ENCODE results near the gene CPEB3. TPM values are rescaled to one million over a fixed set of nuclear protein-coding genes. Genes with fewer than 3 reads are reported as not detected.
"Not testable (repeated sequence)": the region's sequence is repeated elsewhere in the genome, so short reads cannot be mapped to it uniquely, and the experiment has no call there.

CPEB3 gene
- total RNA-seq, 1 experiment from 2014 or later: 0.20 TPM

DNA sequence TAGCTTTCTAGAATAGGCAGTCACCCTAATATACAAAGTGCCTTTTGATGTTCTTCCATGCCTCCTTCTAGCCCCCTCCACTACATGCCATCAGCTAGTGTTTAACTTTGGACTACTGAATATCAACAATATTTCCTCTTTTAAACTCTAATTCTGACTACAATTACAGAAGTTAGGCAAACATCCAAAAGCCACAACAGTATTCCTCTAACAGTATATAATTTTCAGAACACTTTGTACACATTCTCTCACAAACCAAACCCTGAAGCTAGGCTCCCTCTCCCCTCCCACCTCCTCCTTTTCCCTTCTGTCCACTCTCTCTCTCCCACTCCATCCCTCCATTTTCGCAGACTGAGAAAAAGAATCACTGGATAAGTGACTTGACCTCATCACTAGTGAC is 59.7 kb downstream of the CPEB3 start:
- in situ Hi-C loops (cut with HindIII; ENCODE audit: low pct_unique_long_range_greater_than_20kb, low sequenced_read_pairs): no loop called here
- no peak for DNase-seq (ENCODE audit: low read depth)

DNA sequence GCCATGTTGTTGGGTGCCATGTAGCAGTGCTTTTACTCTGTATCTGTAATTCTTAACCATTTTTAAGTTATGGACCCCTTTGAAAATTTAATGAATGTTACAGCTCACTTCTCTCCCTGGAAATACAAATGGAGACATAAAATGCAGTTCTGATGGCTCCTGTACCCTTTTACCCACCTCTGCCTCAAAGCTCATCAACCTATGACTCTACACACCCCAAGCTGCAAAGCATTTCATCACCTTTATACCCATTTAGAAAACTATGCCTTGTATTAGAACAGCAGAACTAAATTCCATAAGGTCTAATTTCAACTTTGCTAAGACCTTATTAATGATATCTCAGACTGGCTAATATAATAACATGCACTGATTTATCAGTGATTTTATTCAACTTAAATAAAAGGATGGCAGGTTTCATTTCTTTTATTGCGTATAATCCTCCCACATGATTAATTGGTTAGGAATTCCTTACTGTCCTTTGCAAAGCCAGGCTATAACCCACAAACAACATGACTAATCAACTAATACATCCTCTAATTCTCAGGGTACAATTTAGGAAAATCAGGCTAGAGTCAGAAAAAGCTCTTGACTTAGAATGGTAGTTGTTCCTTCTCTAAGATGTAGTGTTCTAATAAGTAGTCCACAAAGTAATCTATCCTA is 68.1 kb downstream of the CPEB3 start:
- DNase-seq (ENCODE audit: low read depth): peak; percentile 3
- in situ Hi-C loops (cut with HindIII; ENCODE audit: low pct_unique_long_range_greater_than_20kb, low sequenced_read_pairs): no loop called here

DNA sequence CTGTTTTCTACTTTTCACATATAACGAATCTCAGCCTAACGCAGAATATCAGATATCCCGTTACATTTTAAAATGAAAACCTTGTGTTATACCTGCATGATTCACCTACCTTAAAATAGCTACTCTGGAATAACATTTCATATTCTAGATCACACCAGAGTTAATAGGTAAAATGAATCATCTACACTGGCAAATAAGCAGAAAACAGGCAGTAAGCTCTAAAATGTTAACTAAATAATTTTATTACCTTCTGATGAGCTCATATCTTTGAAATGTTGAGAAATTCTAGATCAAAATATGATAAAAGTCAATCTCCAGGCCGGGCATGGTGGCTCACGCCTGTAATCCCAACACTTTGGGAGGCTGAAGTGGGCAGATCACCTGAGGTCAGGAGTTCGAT is 71.3 kb downstream of the CPEB3 start:
- DNase-seq (ENCODE audit: low read depth): no peak
- in situ Hi-C loops (cut with HindIII; ENCODE audit: low pct_unique_long_range_greater_than_20kb, low sequenced_read_pairs): no loop called here

DNA sequence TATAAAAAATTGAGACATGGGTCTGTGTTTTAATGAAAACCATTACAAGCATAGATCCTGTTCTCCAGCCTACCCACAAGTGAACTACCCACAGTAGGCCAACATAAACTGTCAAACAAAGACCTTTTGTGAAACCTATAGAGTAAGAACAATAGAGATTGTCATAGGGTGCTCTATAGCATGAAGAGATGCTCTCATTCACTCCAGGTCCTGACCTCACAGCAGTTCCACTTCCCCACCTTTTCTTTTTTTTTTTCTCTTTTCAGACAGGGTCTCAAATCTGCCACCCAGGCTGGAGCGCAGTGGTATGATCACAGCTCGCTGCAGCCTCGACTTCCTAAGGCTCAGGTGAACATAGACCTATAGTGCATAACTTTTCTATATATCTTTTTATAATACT is 72.3 kb downstream of the CPEB3 start:
- in situ Hi-C loops (cut with HindIII; ENCODE audit: low pct_unique_long_range_greater_than_20kb, low sequenced_read_pairs): no loop called here

DNA sequence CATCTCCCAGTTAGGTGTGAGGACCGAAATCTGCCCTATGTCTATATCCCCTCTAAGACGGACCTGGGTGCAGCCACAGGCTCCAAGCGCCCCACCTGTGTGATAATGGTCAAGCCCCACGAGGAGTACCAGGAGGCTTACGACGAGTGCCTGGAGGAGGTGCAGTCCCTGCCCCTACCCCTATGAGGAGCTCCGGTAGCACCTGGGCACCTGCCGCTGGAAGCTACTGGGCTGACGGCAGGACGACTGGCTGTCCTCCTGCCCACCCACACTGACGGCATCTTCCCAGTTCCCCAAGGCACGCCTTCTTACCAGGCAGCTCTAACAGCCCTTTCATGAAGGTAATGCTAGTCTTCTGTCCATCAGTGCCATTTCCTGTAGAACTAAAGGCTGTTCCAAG is 74.3 kb downstream of the CPEB3 start:
- DNase-seq (ENCODE audit: low read depth); in situ Hi-C loops (cut with HindIII; ENCODE audit: low pct_unique_long_range_greater_than_20kb, low sequenced_read_pairs): not testable (repeated sequence)

More for the DNA sequence above, 72.3 kb downstream of the CPEB3 start:
- no peak for DNase-seq (ENCODE audit: low read depth)

DNA sequence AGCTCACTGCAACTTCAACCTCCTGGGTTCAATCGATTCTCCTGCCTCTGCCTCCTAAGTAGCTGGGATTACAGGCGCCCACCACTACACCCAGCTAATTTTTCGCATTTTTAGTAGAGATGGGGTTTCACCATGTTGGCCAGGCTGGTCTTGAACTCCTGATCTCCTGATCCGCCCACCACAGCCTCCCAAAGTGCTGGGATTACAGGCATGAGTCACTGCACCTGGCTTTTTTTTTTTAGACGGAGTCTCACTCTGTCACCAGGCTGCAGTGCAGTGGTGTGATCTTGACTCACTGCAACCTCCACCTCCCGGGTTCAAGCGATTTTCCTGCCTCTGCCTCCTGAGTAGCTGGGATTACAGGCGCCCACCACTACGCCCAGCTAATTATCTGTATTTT is 75.7 kb downstream of the CPEB3 start:
- DNase-seq (ENCODE audit: low read depth); in situ Hi-C loops (cut with HindIII; ENCODE audit: low pct_unique_long_range_greater_than_20kb, low sequenced_read_pairs): not testable (repeated sequence)

DNA sequence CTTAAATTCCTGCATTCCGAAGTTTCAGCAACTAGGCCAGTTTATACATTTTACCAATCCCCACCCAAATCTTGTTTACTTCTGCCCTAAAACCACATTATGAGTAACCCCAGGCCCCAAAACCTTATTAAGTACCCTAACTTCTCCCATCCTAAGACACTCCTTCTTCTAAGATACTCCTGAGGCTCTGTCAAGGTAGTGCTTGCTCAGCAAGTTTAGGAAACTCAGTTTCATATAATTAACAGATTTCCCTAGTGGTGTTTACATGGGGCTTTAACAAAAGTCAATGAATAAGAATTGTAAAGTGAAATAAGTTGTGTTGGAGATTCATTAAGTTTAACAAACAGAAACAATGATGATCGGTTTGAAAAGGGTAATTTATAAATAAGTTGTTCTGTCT is 77.8 kb downstream of the CPEB3 start:
- DNase-seq (ENCODE audit: low read depth): no peak
- in situ Hi-C loops (cut with HindIII; ENCODE audit: low pct_unique_long_range_greater_than_20kb, low sequenced_read_pairs): no loop called here

DNA sequence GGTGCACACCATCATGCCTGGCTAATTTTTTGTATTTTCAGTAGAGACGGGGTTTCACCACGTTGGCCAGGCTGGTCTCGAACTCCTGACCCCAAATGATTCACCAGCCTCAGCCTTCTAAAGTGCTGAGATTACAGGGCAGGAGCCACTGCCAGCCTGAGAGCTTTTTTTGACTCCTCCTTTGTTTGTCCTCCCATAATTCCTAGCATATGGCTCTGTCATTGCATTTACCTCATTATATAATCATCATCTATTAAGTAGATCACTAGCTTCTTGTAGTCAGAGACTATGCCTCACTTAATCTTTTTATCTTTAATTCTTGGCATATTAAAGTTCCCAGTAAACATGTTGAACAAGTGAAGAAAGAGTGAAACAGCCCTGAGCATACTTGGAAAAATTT is 82.1 kb downstream of the CPEB3 start:
- in situ Hi-C loops (cut with HindIII; ENCODE audit: low pct_unique_long_range_greater_than_20kb, low sequenced_read_pairs): no loop called here
- DNase-seq (ENCODE audit: low read depth): peak; percentile 21

DNA sequence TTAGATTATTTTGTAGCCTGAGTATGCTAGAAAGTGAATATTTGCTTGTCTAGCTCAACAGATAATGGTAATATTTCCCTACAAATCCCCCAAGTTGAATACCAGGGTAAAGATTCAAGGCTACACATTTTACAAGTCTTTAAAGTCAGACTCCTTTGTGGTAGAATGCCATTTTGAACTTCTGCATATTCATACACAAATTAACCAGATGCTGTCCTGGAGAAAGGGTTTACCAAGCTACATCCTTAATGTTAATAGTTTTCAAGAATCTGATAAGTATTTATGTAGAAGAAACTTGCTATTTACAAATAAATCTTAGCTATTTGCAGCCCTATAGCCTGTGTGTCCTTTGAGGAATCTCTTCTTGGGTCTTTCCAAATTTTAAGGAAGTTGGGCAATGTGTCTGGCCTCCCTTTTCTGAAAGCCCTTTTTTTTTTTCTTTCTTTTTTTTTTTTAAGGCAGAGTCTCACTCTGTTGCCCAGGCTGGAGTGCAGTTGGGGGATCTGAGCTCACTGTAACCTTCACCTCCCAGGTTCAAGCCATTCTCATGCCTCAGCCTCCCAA is 82.6 kb downstream of the CPEB3 start:
- in situ Hi-C loops (cut with HindIII; ENCODE audit: low pct_unique_long_range_greater_than_20kb, low sequenced_read_pairs): no loop called here
- no peak for DNase-seq (ENCODE audit: low read depth)

DNA sequence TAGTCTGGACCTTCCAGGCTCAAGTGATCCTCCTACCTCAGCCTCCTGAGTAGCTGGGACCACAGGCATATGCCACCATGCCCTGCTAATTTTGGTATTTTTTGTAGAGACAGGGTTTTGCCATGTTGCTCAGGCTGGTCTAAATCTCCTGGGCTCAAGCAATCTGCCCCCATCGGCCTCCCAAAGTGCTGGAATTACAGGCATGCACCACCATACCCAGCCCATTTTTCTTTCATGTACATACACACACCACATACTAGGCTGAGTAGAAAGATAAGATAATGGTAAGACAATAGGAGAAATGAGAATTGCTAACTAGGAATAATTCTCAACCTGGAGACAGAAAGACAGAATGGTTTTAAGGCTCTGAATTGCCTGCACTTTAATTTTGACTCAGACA is 83.8 kb downstream of the CPEB3 start:
- no peak for DNase-seq (ENCODE audit: low read depth)

DNA sequence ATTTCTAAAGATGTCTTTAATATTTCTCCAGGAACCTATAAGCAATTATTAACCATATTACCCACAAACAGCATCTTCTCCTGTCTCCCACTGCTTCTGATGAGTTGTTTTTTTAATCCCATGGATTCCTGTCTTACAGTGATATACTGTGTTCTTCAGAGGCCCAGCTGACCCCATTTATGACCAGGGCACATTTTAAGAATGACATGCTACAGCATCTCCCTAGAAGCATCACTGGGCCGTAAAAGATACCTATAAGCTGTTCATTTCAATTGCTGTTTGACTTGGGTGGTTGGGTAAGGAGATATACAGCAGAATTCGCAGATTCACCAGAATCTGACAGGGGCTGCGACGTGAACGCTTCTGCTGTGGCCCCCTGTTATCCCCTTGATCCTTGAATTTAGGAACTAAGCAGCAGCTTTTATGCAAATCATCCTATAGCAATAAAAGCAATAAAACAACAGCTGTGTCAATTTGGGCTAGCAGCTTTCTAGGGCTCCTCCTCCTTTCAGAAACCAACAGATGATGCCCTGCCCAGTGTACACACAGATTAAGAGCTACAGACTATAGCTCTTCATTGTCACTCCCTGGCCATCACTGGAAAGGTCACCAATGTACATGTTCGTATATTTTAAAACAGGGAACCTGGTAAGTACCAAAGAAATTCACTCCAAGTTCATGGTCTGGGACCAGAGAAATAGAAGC is 86.8 kb downstream of the CPEB3 start:
- no peak for DNase-seq (ENCODE audit: low read depth)

More for the DNA sequence above, 83.8 kb downstream of the CPEB3 start:
- in situ Hi-C loops (cut with HindIII; ENCODE audit: low pct_unique_long_range_greater_than_20kb, low sequenced_read_pairs): no loop called here

DNA sequence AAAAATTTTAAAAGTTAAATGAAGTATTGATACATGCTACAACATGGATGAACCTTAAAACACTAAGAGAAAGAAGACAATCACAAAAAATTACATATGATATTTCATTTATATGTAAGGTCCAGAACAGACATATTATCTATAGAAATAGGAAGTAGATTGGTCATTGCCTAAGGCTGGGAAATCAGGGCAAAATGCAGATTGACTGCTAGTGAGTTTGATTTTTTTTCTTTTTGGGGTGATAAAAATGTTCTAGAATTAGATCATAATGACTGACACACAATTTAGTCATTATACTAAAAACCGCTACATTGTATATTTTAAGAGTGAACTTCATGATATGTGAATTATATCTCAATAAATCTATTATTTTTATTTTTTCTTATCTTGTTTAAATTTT is 88.3 kb downstream of the CPEB3 start:
- no peak for DNase-seq (ENCODE audit: low read depth)
- in situ Hi-C loops (cut with HindIII; ENCODE audit: low pct_unique_long_range_greater_than_20kb, low sequenced_read_pairs): no loop called here

More for the DNA sequence above, 86.8 kb downstream of the CPEB3 start:
- in situ Hi-C loops (cut with HindIII; ENCODE audit: low pct_unique_long_range_greater_than_20kb, low sequenced_read_pairs): no loop called here

DNA sequence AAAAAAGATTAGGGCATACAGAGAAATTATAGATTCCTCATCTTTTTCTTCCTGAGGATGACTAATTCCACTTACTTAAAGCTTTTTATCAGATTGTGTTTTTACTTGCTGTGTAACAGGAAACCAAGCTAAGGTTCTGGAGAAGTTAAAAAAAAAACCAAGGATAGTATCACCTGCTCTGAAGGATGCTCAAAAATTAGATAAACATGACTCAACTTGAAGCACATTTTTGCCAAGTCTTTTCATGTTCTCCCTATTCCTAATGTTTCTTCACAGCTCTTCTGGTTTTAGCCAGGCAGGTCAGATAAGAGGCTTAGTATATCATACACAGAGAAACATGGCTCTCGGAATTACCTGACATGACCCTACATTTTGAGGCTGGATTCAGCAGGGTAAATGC is 90.3 kb downstream of the CPEB3 start:
- DNase-seq (ENCODE audit: low read depth): no peak
- in situ Hi-C loops (cut with HindIII; ENCODE audit: low pct_unique_long_range_greater_than_20kb, low sequenced_read_pairs): no loop called here

DNA sequence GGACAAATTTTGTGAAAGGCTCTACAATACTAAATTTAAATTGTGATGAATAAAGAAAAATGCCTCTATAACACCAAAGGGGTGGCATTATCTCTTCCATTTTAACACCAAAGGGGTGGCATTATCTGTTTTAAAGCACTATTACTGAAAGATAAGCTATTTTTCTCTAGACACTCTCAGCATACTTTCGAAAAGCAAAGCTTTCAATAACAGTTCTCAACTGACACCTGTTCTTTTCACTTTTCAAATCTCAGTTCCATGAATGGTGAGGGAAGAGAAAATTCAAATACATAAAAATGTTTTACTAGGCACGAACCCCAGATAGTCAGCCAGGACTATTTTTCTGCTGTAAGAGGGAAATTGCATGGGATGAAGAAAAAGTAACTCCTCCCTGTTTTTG is 103.8 kb downstream of the CPEB3 start:
- in situ Hi-C loops (cut with HindIII; ENCODE audit: low pct_unique_long_range_greater_than_20kb, low sequenced_read_pairs): no loop called here
- no peak for DNase-seq (ENCODE audit: low read depth)

DNA sequence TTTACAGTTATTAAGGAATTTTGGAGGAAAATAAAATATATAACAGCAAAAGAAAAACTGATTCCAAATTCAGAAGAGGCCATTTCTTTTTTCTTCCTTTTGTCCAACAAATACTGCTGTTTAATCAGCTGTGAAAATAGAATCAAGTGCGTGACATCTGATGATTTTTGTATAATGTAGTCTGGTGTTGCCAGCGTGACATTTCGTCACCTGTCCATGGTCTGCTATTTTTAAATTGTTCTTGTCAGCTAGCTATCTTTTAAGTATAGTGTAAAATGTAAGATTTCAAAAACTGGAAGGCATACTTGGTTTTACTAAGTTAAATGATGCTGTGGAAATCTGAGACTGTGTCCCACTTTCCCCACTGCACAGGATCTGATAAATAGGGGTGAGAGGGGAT is 105.9 kb downstream of the CPEB3 start:
- DNase-seq (ENCODE audit: low read depth): no peak
- in situ Hi-C loops (cut with HindIII; ENCODE audit: low pct_unique_long_range_greater_than_20kb, low sequenced_read_pairs): no loop called here

DNA sequence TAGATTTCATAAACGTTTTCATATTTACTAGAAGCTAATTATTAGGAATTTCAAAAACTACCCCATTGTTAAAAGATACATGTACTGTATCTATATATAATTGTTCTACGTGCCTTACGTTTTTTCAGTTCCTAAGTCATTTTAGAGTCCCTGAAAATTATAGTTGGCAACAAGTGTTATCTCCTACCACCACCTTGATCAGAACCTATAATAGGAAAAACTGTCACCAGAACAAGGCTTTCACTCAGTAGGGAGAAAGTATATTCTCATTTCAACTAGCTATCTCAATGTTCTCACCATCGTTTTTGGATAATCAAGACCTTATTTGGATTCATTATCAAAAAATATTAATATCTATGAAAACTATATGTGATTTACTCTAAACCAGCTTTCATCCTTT is 107.7 kb downstream of the CPEB3 start:
- DNase-seq (ENCODE audit: low read depth): no peak
- in situ Hi-C loops (cut with HindIII; ENCODE audit: low pct_unique_long_range_greater_than_20kb, low sequenced_read_pairs): no loop called here

DNA sequence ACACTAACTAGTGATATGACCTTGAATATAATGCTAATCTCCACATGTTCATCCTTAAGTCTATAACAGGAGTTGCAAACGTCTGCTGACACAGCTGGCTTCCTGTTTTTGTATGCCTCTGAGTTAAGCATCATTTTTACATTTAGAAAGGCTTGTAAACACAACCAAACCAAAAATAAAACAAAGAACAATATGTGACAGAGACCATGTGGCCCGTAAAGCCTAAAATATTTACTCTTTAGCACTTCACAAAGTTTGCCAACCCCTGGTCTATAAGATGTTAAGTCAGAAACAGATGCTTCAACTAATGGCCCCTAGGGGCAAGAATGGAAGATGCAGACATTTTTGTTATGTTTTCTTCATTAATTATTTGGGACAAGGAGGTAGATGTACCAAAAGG is 109.3 kb downstream of the CPEB3 start:
- DNase-seq (ENCODE audit: low read depth): no peak
- in situ Hi-C loops (cut with HindIII; ENCODE audit: low pct_unique_long_range_greater_than_20kb, low sequenced_read_pairs): no loop called here

DNA sequence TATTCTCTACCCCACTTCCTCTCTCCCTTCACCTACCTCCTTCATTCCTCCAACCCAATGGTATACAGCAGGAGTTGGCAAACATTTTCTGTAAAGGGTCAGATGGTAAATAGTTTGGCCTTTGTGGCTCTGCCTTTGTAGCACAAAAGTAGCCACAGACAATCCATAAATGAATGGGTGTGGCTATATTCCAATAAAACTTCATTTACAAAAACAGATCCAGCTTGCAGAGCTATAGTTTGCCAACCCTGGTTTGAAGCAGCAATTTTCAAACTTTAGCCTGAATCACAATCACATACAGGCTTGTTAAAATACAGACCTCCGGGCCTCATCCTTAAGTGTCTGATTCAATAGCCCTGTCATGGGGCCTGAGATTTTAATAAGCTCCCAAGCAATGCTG is 110.5 kb downstream of the CPEB3 start:
- in situ Hi-C loops (cut with HindIII; ENCODE audit: low pct_unique_long_range_greater_than_20kb, low sequenced_read_pairs): no loop called here
- DNase-seq (ENCODE audit: low read depth): no peak

DNA sequence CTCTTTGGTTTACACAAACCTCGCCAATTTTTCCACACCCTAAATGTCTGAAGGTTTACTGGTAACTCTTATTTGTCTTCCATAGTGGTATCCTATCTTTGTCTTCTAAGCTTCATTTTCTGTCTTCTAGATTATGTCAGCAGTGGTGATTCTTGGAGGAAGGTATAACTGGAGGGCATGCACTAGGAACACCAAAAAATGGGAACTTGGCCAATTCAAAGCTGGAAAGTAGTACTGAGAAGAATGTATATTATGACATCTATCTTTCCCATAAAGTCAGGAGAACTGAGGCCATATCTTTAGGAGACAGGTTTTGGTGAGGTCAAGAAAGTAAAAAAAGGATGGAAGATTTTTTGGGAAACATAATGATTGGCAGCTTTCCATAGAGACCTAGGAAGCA is 113.3 kb downstream of the CPEB3 start:
- no peak for DNase-seq (ENCODE audit: low read depth)
- in situ Hi-C loops (cut with HindIII; ENCODE audit: low pct_unique_long_range_greater_than_20kb, low sequenced_read_pairs): no loop called here

DNA sequence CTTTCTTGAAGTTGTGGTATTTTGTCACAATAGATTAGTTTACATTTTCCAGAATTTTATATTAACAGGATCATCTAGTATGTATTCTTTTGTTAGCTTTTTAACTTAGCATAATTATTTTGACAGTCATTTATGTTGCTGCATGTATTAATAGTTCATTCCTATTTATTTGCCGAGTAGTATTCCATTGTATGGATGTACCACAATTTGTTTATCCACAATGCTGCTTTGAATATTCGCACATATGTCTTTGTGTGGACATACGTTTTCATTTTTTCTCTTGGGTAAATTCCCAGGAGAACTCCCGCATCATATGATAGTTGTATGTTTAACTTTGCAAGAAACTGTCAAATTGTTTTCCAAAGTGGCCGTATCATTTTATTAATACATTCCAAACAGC is 115.7 kb downstream of the CPEB3 start:
- DNase-seq (ENCODE audit: low read depth): no peak
- in situ Hi-C loops (cut with HindIII; ENCODE audit: low pct_unique_long_range_greater_than_20kb, low sequenced_read_pairs): no loop called here

All from Caki2 (cell line).